H9 (cell line): Measurements from ENCODE around the gene C16orf78. TPM values are rescaled to one million over a fixed set of nuclear protein-coding genes. Genes with fewer than 3 reads are reported as not detected.

Experiments used
- DNase-seq: peaks from one replicate; pipeline ENCODE4 v3.0.0-alpha.2; 2017
- H2AFZ ChIP-seq: one replicate; pipeline ENCODE4 v1.6.1; 2013; ENCODE audit warnings: mild to moderate bottlenecking, low read length, control low read depth, moderate library complexity
- H2AK5ac ChIP-seq: 2 replicates; pipeline ENCODE4 v1.6.1; 2013; ENCODE audit warnings: low read length, control low read depth, mixed read lengths; ENCODE audit not compliant: insufficient read length
- H2BK120ac ChIP-seq: one replicate; pipeline ENCODE4 v1.6.1; 2013; ENCODE audit warnings: low read depth, mild to moderate bottlenecking, low read length, control low read depth, inconsistent platforms; ENCODE audit not compliant: poor library complexity, severe bottlenecking
- H2BK12ac ChIP-seq: 2 replicates; pipeline ENCODE4 v1.6.1; 2013; ENCODE audit warnings: low read length, control low read depth, mixed read lengths, low read depth; ENCODE audit not compliant: insufficient read length
- H2BK15ac ChIP-seq: 2 replicates; pipeline ENCODE4 v1.6.1; 2013; ENCODE audit warnings: low read depth, low read length, control low read depth
- H2BK20ac ChIP-seq: one replicate; pipeline ENCODE4 v1.6.1; 2013; ENCODE audit warnings: low read depth, mild to moderate bottlenecking, low read length, control low read depth, inconsistent platforms; ENCODE audit not compliant: poor library complexity, severe bottlenecking
- H2BK5ac ChIP-seq: 2 replicates; pipeline ENCODE4 v1.6.1; 2013; ENCODE audit warnings: low read length, control low read depth, mixed read lengths; ENCODE audit not compliant: insufficient read length
- H3K14ac ChIP-seq: 2 replicates; pipeline ENCODE4 v1.6.1; 2013; ENCODE audit warnings: low read length, control low read depth; ENCODE audit not compliant: insufficient read depth
- H3K18ac ChIP-seq: 2 replicates; pipeline ENCODE4 v1.6.1; 2013; ENCODE audit warnings: low read depth, mild to moderate bottlenecking, mixed read lengths, low read length, control low read depth; ENCODE audit not compliant: insufficient read length
- H3K23ac ChIP-seq: 2 replicates; pipeline ENCODE4 v1.6.1; 2013; ENCODE audit warnings: low read length, control low read depth, mixed read lengths, low read depth; ENCODE audit not compliant: insufficient read length
- H3K23me2 ChIP-seq: 2 replicates; pipeline ENCODE4 v1.6.1; 2013; ENCODE audit warnings: low read depth, mild to moderate bottlenecking, mixed read lengths, low read length, control low read depth; ENCODE audit not compliant: insufficient read length, poor library complexity, severe bottlenecking
- H3K27ac ChIP-seq: 2 replicates; pipeline ENCODE4 v1.5.1; 2013; ENCODE audit warnings: low read length, control low read depth, mixed read lengths, low read depth; ENCODE audit not compliant: insufficient read length
- H3K27me3 ChIP-seq: 2 replicates; pipeline ENCODE4 v1.6.1; 2013; ENCODE audit warnings: low read length, control low read depth, inconsistent platforms; ENCODE audit not compliant: insufficient read depth
- H3K4ac ChIP-seq: 2 replicates; pipeline ENCODE4 v1.6.1; 2013; ENCODE audit warnings: low read depth, mild to moderate bottlenecking, control low read depth, inconsistent platforms, low read length, moderate library complexity
- H3K4me1 ChIP-seq: 2 replicates; pipeline ENCODE4 v1.6.1; 2013; ENCODE audit warnings: low read length, control low read depth, inconsistent platforms; ENCODE audit not compliant: insufficient read depth
- H3K4me2 ChIP-seq: 2 replicates; pipeline ENCODE4 v1.6.1; 2013; ENCODE audit warnings: low read length, control low read depth, mixed read lengths; ENCODE audit not compliant: insufficient read length, insufficient read depth
- H3K56ac ChIP-seq: 2 replicates; pipeline ENCODE4 v1.6.1; 2013; ENCODE audit warnings: low read depth, mild to moderate bottlenecking, mixed read lengths, low read length, control low read depth; ENCODE audit not compliant: insufficient read length
- H3K79me1 ChIP-seq: 2 replicates; pipeline ENCODE4 v1.6.1; 2013; ENCODE audit warnings: low read depth, mild to moderate bottlenecking, moderate library complexity, low read length, control low read depth, inconsistent platforms; ENCODE audit not compliant: insufficient read depth, poor library complexity, severe bottlenecking
- H3K79me2 ChIP-seq: 2 replicates; pipeline ENCODE4 v1.6.1; 2013; ENCODE audit warnings: low read length, control low read depth, inconsistent platforms; ENCODE audit not compliant: insufficient read depth
- H3K9ac ChIP-seq: 2 replicates; pipeline ENCODE4 v1.6.1; 2013; ENCODE audit warnings: low read length, control low read depth, mixed read lengths; ENCODE audit not compliant: insufficient read length; ENCODE audit errors: extremely low read depth
- H3K9me3 ChIP-seq: one replicate; pipeline ENCODE4 v1.6.1; 2013; ENCODE audit warnings: low read depth, low read length, inconsistent platforms; ENCODE audit not compliant: control insufficient read depth
- H3T11ph ChIP-seq: one replicate; pipeline ENCODE4 v1.6.1; 2013; ENCODE audit warnings: mild to moderate bottlenecking, low read length, control low read depth, inconsistent platforms
- H4K20me1 ChIP-seq: one replicate; pipeline ENCODE4 v1.6.1; 2013; ENCODE audit not compliant: control insufficient read depth, insufficient read length, insufficient read depth
- H4K5ac ChIP-seq: 2 replicates; pipeline ENCODE4 v1.6.1; 2013; ENCODE audit warnings: low read depth, mild to moderate bottlenecking, mixed read lengths, low read length, control low read depth; ENCODE audit not compliant: insufficient read length
- H4K8ac ChIP-seq: replicated peaks from 2 replicates; pipeline ENCODE4 v1.6.1; 2013; ENCODE audit warnings: low read length, control low read depth, mixed read lengths, low read depth; ENCODE audit not compliant: insufficient read length
- H4K91ac ChIP-seq: 2 replicates; pipeline ENCODE4 v1.6.1; 2013; ENCODE audit warnings: low read depth, mild to moderate bottlenecking, moderate library complexity, mixed read lengths, low read length, control low read depth; ENCODE audit not compliant: insufficient read length
- H3K27ac Mint-ChIP-seq, 3 experiments: 2 replicates in 2 of 3; 3 replicates in 1 of 3; pipeline ENCODE4 v1.8.0; 2020 to 2021; ENCODE audit warnings: mixed read lengths in 3 of 3, mild to moderate bottlenecking in 1 of 3, moderate library complexity in 1 of 3
- H3K27me3 Mint-ChIP-seq: 2 replicates; pipeline ENCODE4 v1.8.0; 2021; ENCODE audit warnings: low read depth, mild to moderate bottlenecking, moderate library complexity, mixed read lengths
- H3K36me3 Mint-ChIP-seq, 3 experiments: 2 replicates in 2 of 3; 3 replicates in 1 of 3; pipeline ENCODE4 v1.8.0; 2020 to 2021; ENCODE audit warnings: low read depth in 3 of 3, mixed read lengths in 3 of 3; ENCODE audit not compliant: insufficient read depth in 1 of 3
- H3K4me1 Mint-ChIP-seq, 2 experiments: 2 replicates each; pipeline ENCODE4 v1.8.0; 2020; ENCODE audit warnings: mixed read lengths in 2 of 2
- H3K4me3 Mint-ChIP-seq, 2 experiments: 2 replicates in 1 of 2; 3 replicates in 1 of 2; pipeline ENCODE4 v1.8.0; 2020 to 2021; ENCODE audit warnings: mild to moderate bottlenecking in 2 of 2, mixed read lengths in 2 of 2, moderate library complexity in 1 of 2
- H3K9me3 Mint-ChIP-seq, 2 experiments: 2 replicates in 1 of 2; 3 replicates in 1 of 2; pipeline ENCODE4 v1.8.0; 2020; ENCODE audit warnings: mild to moderate bottlenecking in 2 of 2, mixed read lengths in 2 of 2, moderate library complexity in 1 of 2
- WGBS: extraction: QIAGEN DNeasy Blood & Tissue Kit; methylation state at CpG from one replicate; pipeline ENCODE4 v1.1.7; 2013; ENCODE audit warnings: missing lambda C conversion rate, low lambda C conversion rate, mixed read lengths; ENCODE audit not compliant: insufficient read length; ENCODE audit errors: extremely low coverage; 5-methylcytosine and 5-hydroxymethylcytosine counted together
- total RNA-seq: library from RNA; stranded (reverse); gene quantifications from 2 replicates; pipeline ENCODE4 v1.2.1, GENCODE V29; 2021
- TF ChIP-seq, protein P1 (sequence below): fragments of 200-600 bp; sonication (generic); conservative IDR thresholded peaks from 3 replicates; pipeline ENCODE4 v1.8.0; 2021; ENCODE audit warnings: antibody characterized with exemption, mild to moderate bottlenecking

The C16orf78 gene
- total RNA-seq, 1 experiment from 2014 or later = not detected

DNA sequence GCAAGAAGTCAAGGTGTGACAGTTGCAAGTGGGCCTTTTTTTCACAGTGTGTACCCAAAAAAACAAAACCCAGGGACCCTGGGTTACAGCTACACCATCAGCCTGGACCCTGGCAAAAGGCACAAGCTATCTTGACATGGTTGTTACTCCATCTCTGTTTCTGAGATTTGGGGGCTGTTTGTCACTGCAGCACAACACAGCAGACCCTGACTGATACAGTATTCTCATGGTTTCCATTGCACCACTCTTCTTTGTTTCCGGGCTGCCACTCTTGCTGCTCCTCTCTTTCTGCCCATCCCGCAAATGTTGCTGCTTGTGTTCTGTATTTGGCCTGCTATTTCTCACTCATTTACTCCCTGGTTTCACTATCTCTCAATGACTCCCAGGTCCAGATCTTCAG, 55.2 kb downstream of the C16orf78 start:
- H2BK15ac ChIP-seq = no peak overlapping the region
- no peaks in the 10 kb centered on the region for H3K4me1 Mint-ChIP-seq
- no peaks in the 10 kb centered on the region for H4K20me1 ChIP-seq
- H3K23ac ChIP-seq = no peak overlapping the region
- H3K27me3 ChIP-seq = no peaks in the 10 kb centered on the region
- no peak overlapping the region for H3K4me3 Mint-ChIP-seq
- H4K5ac ChIP-seq = no peak overlapping the region
- H3K4me1 ChIP-seq = no peaks in the 10 kb centered on the region
- no peak overlapping the region for H3K9ac ChIP-seq
- H2AFZ ChIP-seq = no peak overlapping the region
- no peaks in the 10 kb centered on the region for H3K9me3 ChIP-seq
- H3T11ph ChIP-seq = no peak overlapping the region
- no peak overlapping the region for H3K18ac ChIP-seq
- no peak overlapping the region for H2BK20ac ChIP-seq
- no peak overlapping the region for H3K4me2 ChIP-seq
- no peak overlapping the region for H3K27ac ChIP-seq
- H3K27ac Mint-ChIP-seq = no peak overlapping the region
- H2BK5ac ChIP-seq = no peak overlapping the region
- H3K4ac ChIP-seq = no peak overlapping the region
- no peaks in the 10 kb centered on the region for H3K79me1 ChIP-seq
- H3K9me3 Mint-ChIP-seq = peaks cover 6 to 11% of the 10 kb centered on the region in 2 experiments; a peak in 4 of 5 replicates
- no peak overlapping the region for H3K56ac ChIP-seq
- TF ChIP-seq, protein P1, sequence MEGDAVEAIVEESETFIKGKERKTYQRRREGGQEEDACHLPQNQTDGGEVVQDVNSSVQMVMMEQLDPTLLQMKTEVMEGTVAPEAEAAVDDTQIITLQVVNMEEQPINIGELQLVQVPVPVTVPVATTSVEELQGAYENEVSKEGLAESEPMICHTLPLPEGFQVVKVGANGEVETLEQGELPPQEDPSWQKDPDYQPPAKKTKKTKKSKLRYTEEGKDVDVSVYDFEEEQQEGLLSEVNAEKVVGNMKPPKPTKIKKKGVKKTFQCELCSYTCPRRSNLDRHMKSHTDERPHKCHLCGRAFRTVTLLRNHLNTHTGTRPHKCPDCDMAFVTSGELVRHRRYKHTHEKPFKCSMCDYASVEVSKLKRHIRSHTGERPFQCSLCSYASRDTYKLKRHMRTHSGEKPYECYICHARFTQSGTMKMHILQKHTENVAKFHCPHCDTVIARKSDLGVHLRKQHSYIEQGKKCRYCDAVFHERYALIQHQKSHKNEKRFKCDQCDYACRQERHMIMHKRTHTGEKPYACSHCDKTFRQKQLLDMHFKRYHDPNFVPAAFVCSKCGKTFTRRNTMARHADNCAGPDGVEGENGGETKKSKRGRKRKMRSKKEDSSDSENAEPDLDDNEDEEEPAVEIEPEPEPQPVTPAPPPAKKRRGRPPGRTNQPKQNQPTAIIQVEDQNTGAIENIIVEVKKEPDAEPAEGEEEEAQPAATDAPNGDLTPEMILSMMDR = no peak
- H3K23me2 ChIP-seq = no peaks in the 10 kb centered on the region
- H4K8ac ChIP-seq = no peak overlapping the region
- no peak overlapping the region for H4K91ac ChIP-seq
- H3K14ac ChIP-seq = no peak overlapping the region
- no peak overlapping the region for H2BK12ac ChIP-seq
- H3K79me2 ChIP-seq = no peaks in the 10 kb centered on the region
- H3K27me3 Mint-ChIP-seq = peaks cover 31% of the 10 kb centered on the region
- peaks cover 0 to 5% (median 0%) of the 10 kb centered on the region in 3 experiments; a peak in 3 of 7 replicates for H3K36me3 Mint-ChIP-seq
- DNase-seq = no peak
- H2BK120ac ChIP-seq = no peak overlapping the region
- WGBS = no CpG with 5 or more reads among the region's 2 CpGs
- no peak overlapping the region for H2AK5ac ChIP-seq
